Middle frontal gyrus (tissue), 1 donor: ENCODE results near the gene SIDT2.

Experiments used
- DNase-seq: peaks from one replicate; pipeline ENCODE4 v3.0.0-alpha.2; 2015; ENCODE audit warnings: low spot score; ENCODE audit errors: extremely low spot score

Gene SIDT2

GRCh38 chr11:117188620-117189081 lies 10.1 kb downstream of the SIDT2 start:
- DNase-seq: no peak

GRCh38 chr11:117189191-117189940 lies 10.8 kb downstream of the SIDT2 start:
- DNase-seq: no peak

GRCh38 chr11:117189941-117190544 lies 11.5 kb downstream of the SIDT2 start:
- DNase-seq: no peak

DNA sequence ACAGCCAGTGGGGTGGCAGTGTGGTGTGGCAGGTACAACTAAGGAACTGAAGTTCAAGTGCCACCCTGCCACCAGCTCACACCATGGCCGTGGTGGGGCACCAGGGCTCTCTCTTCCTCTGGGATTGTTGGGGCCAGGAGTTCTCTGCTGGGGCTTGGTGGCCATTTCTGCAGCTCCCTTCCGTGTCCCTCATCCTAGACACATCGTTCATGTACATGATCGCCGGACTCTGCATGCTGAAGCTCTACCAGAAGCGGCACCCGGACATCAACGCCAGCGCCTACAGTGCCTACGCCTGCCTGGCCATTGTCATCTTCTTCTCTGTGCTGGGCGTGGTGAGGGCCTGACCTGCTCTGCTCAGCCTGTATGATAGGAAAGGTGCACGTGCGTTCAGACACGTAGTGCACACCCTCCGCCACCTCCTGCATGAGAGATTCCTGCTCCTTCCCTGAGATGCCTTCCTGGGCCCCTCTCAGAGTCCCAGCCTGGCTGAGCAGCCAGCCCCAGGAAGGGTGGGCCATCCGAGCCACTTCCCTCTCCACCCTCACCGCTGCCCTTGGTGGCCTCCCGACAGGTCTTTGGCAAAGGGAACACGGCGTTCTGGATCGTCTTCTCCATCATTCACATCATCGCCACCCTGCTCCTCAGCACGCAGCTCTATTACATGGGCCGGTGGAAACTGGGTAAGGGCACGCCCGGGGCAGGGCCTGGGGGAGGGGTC lies 13.3 kb downstream of the SIDT2 start:
- no peak for DNase-seq

DNA sequence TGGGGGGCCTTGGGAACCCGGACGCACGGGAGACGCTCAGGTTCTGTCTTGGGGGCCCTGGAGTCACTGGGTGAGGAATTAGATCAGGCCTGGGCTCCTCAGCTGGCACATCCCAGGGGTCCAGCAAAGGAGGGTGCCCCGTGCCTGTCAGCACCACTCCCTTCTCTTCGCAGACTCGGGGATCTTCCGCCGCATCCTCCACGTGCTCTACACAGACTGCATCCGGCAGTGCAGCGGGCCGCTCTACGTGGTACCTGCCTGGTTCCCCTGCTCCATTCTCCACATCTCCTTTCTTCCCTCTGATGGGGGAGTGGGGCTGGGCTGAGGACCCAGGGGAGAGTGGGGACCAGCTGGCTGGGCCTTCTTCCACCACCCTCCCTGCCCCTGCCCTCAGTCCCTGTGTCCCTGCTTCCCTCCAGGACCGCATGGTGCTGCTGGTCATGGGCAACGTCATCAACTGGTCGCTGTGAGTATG lies 13.9 kb downstream of the SIDT2 start:
- no peak for DNase-seq

DNA sequence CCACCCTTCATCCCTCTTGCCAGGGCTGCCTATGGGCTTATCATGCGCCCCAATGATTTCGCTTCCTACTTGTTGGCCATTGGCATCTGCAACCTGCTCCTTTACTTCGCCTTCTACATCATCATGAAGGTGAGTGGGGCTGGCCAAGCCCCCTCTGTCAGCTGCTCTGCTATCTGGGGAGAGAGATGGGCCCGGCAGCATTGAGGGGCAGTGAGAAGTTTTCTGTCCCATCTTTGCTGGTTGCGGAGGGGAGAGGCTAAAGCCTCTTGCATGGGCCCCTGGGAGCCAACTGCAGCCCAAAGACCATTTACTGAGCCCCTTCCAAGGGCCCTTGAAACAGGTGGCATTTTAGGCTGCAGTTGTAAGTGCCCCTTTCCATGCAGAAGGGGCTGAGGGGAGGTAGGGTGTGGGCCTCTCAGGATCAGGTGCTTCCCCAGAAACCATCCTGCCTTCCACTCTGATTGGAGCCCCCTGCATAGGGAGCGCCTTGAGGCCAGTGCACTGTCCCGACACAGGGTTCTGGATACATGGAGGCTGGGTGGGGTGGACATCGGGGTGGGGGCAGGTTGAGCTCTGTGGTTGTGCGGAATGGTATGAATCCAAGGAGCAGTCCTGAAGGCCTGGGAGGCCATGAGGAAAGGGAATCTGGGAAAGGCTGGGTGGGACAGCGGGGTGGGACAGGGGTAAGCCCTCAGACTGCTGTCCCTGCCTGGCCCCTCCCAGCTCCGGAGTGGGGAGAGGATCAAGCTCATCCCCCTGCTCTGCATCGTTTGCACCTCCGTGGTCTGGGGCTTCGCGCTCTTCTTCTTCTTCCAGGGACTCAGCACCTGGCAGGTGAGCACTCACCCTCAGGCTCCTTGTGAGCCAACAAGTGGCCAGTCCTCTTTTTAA lies 14.8 kb downstream of the SIDT2 start:
- DNase-seq: no peak

DNA sequence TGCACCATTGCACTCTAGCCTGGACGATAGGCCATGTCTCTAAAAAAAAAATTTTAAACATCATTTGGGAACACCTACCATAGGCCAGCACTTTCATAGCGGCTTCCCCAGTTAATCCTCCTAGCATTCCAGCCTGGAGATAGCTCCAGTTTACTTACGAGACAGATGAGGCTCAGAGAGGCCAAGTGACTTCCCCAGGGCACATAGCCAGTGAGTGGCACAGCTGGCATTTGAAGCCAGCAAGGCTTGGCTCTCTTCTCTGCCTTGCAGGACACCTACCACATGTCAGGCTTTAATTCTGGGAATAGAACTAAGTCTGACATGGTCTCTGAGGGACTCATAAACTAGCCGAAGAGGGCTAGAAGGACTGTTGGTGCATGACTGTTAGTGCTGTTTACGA lies 15.7 kb downstream of the SIDT2 start:
- no peak for DNase-seq

DNA sequence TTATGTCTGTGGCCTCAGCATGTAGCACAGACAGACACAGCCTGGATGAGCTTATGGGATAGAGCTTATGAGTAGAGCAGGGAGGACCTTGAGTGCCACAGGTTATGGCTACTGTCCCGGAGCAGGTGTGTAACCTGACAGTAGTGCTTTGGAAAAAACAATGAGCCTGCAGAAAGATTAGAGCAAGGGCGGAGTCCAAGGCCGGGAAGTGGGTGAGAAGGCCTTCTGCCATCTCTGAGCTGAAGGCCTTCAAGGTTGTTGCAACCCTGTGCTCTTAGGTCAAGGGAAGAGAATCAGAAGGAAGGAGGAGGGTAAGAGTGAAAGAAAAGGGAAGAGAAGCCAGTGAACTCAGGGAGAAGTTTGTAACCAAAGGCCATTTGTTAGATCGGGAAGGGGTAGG lies 16.7 kb downstream of the SIDT2 start:
- no peak for DNase-seq

GRCh38 chr11:117195761-117196160 lies 17.2 kb downstream of the SIDT2 start:
- DNase-seq: no peak

DNA sequence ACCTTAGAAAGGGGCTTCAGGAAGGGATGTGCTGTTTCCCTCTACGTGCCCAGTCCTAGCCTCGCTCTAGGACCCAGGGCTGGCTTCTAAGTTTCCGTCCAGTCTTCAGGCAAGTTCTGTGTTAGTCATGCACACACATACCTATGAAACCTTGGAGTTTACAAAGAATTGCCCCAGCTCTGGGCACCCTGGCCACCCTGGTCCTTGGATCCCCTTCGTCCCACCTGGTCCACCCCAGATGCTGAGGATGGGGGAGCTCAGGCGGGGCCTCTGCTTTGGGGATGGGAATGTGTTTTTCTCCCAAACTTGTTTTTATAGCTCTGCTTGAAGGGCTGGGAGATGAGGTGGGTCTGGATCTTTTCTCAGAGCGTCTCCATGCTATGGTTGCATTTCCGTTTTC lies 18.5 kb downstream of the SIDT2 start:
- no peak for DNase-seq

DNA sequence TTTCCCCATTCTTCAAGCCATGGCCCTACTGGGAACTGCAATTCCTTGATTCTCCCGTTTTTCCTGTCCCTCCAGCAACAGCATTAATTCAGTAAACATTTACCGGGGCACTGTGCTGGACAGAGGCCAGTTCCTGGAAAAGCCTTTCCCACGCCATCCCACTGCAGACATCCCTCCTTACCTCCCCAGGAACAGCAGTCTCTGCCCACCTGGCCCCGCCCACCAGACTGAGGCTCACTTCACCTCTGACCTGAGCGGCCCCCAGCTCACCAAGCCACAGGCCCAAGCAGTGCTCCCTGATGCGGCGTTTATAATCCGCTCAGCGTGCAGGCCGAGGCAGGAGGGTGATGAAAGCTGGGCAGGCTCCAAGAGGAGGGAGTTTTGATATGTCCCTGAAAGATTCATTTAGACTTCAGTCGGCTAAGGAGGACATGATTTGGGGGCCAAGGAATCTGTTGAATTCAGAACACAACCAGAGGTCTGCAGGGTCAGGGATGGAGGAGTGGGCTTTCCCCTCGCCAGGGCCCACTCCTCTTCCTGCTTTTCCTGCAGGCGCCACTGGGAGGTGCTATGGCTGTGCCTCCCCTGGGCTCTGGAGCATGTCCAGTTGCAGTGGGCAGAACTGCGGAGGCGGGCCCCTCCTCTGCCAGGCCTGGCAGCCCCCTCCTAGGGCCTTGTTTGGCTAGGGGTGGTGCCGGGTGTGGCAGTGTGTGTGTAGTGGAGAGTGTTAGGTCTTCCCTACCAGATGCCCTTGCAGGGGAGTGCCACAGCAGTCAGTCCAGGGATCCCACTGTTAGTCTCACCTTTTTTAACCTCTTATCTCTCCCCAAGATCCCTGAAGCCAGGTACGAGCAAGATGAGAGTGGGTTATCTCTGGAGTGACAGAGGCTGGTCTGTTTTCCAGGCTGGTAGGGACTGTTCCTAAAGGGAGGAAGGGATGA lies 19.2 kb downstream of the SIDT2 start:
- no peak for DNase-seq

DNA sequence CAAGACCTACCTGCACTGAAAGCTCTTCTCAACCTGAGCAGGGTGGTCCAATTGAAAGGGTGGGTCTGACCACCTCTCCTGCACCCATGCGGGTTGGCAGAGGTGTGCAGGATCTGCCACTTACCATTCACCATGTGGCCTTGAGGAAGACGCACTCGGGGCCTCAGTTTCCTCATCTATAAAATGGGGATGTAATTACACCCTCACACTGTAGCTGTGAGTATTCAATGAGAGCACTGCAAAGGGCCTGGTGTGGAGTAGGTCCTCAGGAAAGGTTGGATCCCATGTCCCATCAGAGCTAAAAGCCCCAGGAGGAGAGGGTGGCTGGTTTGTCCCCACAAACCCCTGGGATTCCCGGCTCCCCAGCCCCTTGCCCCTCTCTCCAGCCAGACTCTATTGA lies 20.1 kb downstream of the SIDT2 start:
- DNase-seq: no peak

DNA sequence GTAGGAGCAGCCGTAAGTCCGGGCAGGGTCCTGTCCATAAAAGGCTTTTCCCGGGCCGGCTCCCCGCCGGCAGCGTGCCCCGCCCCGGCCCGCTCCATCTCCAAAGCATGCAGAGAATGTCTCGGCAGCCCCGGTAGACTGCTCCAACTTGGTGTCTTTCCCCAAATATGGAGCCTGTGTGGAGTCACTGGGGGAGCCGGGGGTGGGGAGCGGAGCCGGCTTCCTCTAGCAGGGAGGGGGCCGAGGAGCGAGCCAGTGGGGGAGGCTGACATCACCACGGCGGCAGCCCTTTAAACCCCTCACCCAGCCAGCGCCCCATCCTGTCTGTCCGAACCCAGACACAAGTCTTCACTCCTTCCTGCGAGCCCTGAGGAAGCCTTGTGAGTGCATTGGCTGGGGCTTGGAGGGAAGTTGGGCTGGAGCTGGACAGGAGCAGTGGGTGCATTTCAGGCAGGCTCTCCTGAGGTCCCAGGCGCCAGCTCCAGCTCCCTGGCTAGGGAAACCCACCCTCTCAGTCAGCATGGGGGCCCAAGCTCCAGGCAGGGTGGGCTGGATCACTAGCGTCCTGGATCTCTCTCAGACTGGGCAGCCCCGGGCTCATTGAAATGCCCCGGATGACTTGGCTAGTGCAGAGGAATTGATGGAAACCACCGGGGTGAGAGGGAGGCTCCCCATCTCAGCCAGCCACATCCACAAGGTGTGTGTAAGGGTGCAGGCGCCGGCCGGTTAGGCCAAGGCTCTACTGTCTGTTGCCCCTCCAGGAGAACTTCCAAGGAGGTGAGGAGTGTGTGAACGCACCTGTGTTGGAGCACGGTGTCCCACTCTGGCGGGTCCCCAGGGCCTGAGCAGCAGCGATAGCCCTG lies 20.7 kb downstream of the SIDT2 start, which contains the start of gene TAGLN:
TAGLN (plus strand) TSS at position 318 of the 863 bp plus-strand sequence. CDS start 3,644 bp downstream, outside the sequence.
- no peak for DNase-seq

DNA sequence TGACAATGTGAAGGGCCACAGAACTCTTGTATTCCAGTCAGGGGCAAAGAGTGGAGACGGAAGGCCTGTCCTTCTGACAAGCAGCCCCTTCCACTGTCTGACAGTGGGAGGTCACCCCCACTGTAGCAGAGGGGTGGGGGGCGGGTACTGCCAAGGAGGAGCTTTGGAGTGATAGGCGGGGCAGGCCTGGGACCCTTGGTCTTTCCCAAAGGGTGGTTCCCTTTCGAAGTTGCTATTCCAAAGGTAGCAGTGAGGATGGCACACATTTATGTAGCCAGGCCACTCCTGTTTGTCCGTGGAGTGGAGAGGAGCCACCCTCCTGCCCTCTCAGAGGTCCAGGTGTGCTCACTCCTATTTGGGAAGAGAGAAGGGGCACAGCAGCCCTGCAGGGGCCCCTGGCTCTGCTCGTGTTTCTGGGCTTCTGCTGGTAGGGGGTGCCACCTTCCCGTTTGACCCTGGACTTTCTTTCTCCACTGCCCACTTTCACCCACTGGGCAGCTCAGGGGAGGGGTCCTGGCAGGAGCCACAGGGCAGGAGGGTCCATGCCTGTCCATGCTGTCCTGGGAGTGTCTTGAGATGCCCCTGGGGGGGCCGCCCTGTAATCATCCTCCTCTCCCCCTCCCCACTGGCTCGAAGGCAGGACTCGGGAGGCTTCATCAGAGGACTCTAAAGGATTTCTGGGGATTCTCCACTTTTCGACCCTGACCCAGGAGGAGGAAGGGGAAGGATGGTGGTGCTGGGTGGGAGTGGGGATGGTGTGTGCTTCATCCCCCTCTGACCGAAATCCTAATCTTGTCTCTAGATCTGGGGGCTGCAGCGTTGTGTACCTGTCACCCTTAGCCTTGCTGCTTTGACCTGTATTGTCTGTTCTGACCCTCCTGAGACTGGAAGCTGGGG lies 21.6 kb downstream of the SIDT2 start:
- no peak for DNase-seq

- no peak for DNase-seq
Observed at GRCh38 chr11:117200813-117201657, 22.5 kb downstream of the SIDT2 start.

- no peak for DNase-seq
Observed at GRCh38 chr11:117201658-117202305, 23.2 kb downstream of the SIDT2 start.
